GM19099 (cell line): ENCODE data around the gene TLE4.

Source experiments
- POLR2A ChIP-seq: IDR thresholded peaks from 3 replicates; pipeline ENCODE4 v1.6.1; 2011; ENCODE audit warnings: low read depth; ENCODE audit not compliant: insufficient read length; ENCODE audit errors: extremely low read depth

TLE4 gene

DNA sequence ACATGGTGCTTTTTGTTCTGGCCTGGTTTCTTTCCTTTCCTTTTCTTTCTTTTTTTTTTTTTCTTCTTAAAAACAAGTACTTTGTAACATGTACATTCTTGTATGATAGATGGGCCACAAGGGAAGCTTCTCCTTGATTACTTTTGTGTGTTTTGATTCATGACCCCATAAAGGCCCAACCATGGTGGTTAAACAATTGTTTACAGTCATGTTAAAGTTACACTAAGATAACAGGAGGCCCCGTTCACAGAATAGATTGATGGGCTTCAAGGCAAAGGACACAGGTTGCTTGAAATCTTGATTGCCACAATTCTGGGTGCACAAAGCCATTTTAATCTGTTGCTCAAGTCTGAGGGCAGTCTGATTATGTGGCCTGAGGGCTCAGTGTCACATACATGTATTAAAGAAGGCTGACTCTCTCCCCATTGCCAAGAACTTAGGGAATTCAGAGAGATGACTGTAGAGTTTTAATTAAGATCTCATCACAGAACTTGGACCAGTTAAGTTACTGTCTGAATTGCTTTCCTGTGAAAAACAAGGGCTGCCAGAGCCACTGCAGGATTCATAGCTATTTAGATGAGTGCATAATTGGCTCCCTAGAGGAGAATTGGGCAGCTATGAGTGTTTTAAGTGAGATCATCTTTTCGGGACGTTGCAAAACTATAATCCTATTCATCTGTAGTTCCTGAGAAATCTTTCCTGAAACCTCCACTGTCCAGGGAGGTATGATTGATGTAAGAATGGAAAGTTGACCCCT, 163.4 kb downstream of the TLE4 start:
- TF ChIP-seq POLR2A: no peak

- no peak for TF ChIP-seq POLR2A
Observed at GRCh38 chr9:79736051-79736450, 164.3 kb downstream of the TLE4 start.

DNA sequence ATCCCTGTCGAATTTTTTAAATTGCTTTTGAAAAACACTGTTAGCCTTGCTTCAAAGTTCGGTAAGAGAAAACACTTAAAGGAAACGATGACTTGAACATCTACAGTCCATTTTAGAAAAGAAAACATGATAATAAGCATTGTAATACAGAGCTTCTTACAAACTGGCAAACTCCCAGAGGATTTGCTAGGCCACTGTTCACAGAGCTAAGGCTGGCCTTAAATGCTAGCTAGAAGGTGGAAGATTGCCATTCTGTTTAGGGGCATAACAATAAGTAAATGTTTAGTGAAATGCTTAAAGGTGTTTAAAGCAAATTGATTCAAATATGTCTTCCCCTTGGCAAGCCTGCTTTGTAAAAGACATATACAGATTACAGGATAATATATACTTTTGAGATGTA, 169.6 kb downstream of the TLE4 start:
- TF ChIP-seq POLR2A: no peak

GRCh38 chr9:79742110-79742721, 170.5 kb downstream of the TLE4 start:
- no peak for TF ChIP-seq POLR2A

DNA sequence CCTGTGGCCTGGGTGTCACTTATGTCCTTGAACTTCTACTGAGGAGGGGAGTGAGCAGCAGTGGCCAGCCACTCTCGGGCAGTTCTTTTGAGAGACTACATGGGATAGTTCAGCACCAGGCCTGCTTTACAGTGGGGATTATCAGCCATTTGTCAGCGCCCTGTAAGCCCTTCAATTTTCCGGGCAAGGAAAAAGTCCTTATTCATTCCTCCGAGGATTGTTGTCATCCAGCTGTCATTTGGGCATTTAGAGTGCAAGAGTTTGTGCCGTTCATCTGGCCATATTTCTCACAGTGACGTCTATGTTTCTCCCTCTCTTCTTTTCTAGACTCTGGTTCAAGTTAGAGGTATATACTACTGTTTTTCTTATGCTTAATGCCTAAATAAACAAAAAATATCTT, 172.8 kb downstream of the TLE4 start:
- TF ChIP-seq POLR2A: no peak

GRCh38 chr9:79745752-79746336, 174.1 kb downstream of the TLE4 start:
- TF ChIP-seq POLR2A: no peak

- TF ChIP-seq POLR2A: no peak
Observed at GRCh38 chr9:79756414-79756813, 184.6 kb downstream of the TLE4 start.

GRCh38 chr9:79757074-79757473, 185.3 kb downstream of the TLE4 start:
- no peak for TF ChIP-seq POLR2A

DNA sequence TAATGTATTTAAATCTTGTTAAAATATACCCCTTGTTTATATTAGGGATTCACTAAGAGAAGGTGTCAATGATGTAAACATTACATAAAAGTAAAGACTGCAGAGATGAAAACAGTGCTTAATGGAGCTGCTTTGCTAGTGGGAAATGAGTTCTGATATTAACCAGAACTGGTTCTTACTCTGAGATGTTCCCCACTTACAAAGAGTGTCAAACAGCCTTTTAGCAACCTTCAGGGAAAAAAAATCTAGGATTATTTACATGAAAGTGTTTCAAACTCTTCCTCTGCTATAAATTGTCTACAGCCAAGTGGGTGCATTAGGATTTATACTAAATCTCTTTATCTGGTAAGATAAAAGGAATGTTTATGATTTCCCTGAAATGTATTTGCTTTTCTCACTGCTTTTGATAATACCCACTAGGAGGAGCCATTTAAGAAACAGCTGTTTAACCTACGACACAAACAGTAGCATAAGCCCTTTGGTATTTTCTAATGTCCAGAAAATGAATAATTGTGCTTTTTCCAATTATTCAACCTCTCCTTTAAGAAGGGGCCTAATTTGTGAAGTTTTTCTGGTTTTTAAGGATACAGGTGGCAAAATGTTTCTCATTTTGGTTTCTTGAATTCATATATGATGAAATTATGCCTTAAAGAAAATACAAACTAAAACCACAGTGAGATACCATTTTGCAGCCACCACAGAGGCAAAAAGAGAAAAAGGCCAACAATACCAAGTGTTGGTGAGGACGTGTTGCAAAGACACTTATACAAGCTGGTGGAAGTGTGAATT, 186.3 kb downstream of the TLE4 start:
- TF ChIP-seq POLR2A: no peak

GRCh38 chr9:79759460-79759859, 187.7 kb downstream of the TLE4 start:
- no peak for TF ChIP-seq POLR2A

DNA sequence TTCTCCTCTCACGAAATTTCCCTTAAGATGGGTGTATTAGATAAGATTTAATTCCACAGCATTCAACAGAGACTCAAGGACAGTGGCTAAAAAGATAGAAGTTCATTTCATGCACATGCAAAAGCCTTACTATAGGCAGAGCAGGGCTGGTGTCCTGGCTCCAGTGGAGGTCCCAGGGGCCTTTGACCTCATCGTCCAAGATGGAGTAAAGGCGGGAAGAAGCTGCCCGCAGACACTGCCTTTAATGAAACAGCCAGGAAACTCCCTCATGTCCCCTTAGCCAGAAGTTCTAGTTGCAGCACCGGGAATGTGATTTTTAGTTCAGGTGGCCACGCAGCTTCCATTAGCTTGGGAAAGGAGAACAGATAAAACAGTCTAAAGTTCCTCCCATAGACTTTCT, 190.3 kb downstream of the TLE4 start:
- no peak for TF ChIP-seq POLR2A

GRCh38 chr9:79763671-79764285, 192.0 kb downstream of the TLE4 start:
- no peak for TF ChIP-seq POLR2A

GRCh38 chr9:79764374-79764773, 192.6 kb downstream of the TLE4 start:
- TF ChIP-seq POLR2A: no peak

GRCh38 chr9:79765466-79765865, 193.7 kb downstream of the TLE4 start:
- TF ChIP-seq POLR2A: no peak

GRCh38 chr9:79766091-79766490, 194.3 kb downstream of the TLE4 start:
- no peak for TF ChIP-seq POLR2A
